Measurements from ENCODE around the gene NSUN6. TPM values are rescaled to one million over a fixed set of nuclear protein-coding genes. Genes with fewer than 3 reads are reported as not detected.
A peak's percentile ranks its signal among the peaks of the same experiment; 100 is the strongest.

Gene NSUN6
- total and polyA plus RNA-seq, 2 donors (not counting 1 experiment from before 2014, with no cell fraction given) = 4.2 to 9.4 TPM

DNA sequence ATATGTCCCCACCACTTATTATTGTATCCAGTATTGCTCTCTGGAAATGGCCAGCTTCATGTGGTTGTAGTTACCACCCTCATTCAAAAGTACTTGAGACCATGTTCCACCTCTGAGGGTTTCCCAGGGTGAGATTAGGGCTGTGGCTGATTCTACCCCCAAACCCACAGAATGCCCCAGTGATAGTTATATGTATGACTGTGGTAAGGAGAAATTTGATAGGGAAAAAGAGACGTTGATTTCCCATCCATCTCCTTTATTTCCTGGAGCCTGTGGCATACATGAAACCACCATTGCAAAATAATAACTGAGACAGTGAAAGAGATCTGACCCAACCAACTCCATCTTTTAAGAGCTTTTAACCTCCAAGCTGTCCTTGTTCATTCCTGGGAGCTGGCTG, 33.0 kb upstream of the NSUN6 start:
- Histone ChIP-seq H3K79me2 (ENCODE audit: control insufficient read depth, insufficient read depth, low read length) (no peaks in the 10 kb centered on the region), H3K27me3 (ENCODE audit: control insufficient read depth, insufficient read depth, low read length) (no peaks in the 10 kb centered on the region), H3K9me3 (ENCODE audit: control insufficient read depth, insufficient read depth, low read depth, low read length) (no peaks in the 10 kb centered on the region), H3K27ac (ENCODE audit: insufficient read depth, low read length) (no peak overlapping the region), H3K9ac (ENCODE audit: insufficient read depth, low read length) (no peak overlapping the region), H3K4me3 (replicated peaks in 1 of 4; ENCODE audit: control extremely low read depth in 1 of 4, insufficient read depth in 1 of 4, low read depth in 3 of 4, low read length in 4 of 4) (no peak overlapping the region), H2AFZ (ENCODE audit: low read length) (no peak overlapping the region), H3K4me2 (ENCODE audit: extremely low read depth, insufficient read depth, low read length) (no peak overlapping the region), H3K36me3 (ENCODE audit: control insufficient read depth, insufficient read depth, low read length) (no peaks in the 10 kb centered on the region), H3K4me1 (ENCODE audit: control insufficient read depth, extremely low read depth, insufficient read depth, low read length) (peaks cover 9% of the 10 kb centered on the region), H4K20me1 (ENCODE audit: control insufficient read depth, extremely low read depth, insufficient read depth, low read length) (no peaks in the 10 kb centered on the region)
- no peak for TF ChIP-seq EZH2 (IDR thresholded peaks at IDR 0.05; ENCODE audit: low read length, missing control alignments)
- TF ChIP-seq, protein P1, sequence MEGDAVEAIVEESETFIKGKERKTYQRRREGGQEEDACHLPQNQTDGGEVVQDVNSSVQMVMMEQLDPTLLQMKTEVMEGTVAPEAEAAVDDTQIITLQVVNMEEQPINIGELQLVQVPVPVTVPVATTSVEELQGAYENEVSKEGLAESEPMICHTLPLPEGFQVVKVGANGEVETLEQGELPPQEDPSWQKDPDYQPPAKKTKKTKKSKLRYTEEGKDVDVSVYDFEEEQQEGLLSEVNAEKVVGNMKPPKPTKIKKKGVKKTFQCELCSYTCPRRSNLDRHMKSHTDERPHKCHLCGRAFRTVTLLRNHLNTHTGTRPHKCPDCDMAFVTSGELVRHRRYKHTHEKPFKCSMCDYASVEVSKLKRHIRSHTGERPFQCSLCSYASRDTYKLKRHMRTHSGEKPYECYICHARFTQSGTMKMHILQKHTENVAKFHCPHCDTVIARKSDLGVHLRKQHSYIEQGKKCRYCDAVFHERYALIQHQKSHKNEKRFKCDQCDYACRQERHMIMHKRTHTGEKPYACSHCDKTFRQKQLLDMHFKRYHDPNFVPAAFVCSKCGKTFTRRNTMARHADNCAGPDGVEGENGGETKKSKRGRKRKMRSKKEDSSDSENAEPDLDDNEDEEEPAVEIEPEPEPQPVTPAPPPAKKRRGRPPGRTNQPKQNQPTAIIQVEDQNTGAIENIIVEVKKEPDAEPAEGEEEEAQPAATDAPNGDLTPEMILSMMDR (conservative IDR thresholded peaks at IDR 0.05 in 1 of 2, IDR thresholded peaks at IDR 0.05 in 1 of 2; ENCODE audit: low read depth in 1 of 2, low read length in 2 of 2) = no peak
- DNase-seq (ENCODE audit: low read depth in 2 of 2) = peak in 1 of 2 donors; percentile 69

DNA sequence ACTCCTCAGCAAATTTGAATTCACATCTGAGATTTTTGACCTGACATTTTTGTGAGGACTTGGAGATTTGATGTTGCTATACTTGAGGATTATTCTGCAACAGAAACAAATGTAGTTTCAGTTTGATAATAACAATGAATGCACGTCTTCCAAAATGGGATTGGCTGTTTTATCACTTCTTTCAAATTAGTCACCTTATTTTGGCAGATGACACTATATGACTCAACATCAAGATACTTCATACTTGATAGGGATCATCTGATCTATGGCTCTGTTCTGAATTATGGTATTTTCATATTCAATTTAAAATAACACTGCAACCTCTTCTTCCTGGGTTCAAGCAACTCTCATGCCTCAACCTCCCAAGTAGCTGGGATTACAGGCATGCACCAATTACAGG, 32.0 kb upstream of the NSUN6 start:
- H3K4me1 ChIP-seq (ENCODE audit: control insufficient read depth, extremely low read depth, insufficient read depth, low read length) = peaks cover 9% of the 10 kb centered on the region
- no peaks in the 10 kb centered on the region for H3K79me2 ChIP-seq (ENCODE audit: control insufficient read depth, insufficient read depth, low read length)
- no peak overlapping the region for H3K4me3 ChIP-seq (replicated peaks in 1 of 4; ENCODE audit: control extremely low read depth in 1 of 4, insufficient read depth in 1 of 4, low read depth in 3 of 4, low read length in 4 of 4)
- no peak overlapping the region for H3K27ac ChIP-seq (ENCODE audit: insufficient read depth, low read length)
- H3K9ac ChIP-seq (ENCODE audit: insufficient read depth, low read length) = no peak overlapping the region
- no peak for TF ChIP-seq EZH2 (IDR thresholded peaks at IDR 0.05; ENCODE audit: low read length, missing control alignments)
- TF ChIP-seq, protein P1 (conservative IDR thresholded peaks at IDR 0.05 in 1 of 2, IDR thresholded peaks at IDR 0.05 in 1 of 2; ENCODE audit: low read depth in 1 of 2, low read length in 2 of 2) = no peak
- no peaks in the 10 kb centered on the region for H3K27me3 ChIP-seq (ENCODE audit: control insufficient read depth, insufficient read depth, low read length)
- H3K9me3 ChIP-seq (ENCODE audit: control insufficient read depth, insufficient read depth, low read depth, low read length) = no peaks in the 10 kb centered on the region
- no peaks in the 10 kb centered on the region for H4K20me1 ChIP-seq (ENCODE audit: control insufficient read depth, extremely low read depth, insufficient read depth, low read length)
- peak; percentile 51 to 78 for DNase-seq (ENCODE audit: low read depth in 2 of 2)
- H2AFZ ChIP-seq (ENCODE audit: low read length) = no peak overlapping the region
- H3K36me3 ChIP-seq (ENCODE audit: control insufficient read depth, insufficient read depth, low read length) = no peaks in the 10 kb centered on the region
- H3K4me2 ChIP-seq (ENCODE audit: extremely low read depth, insufficient read depth, low read length) = peak overlapping the region; percentile 19

- H3K27ac ChIP-seq (ENCODE audit: insufficient read depth, low read length) = no peak overlapping the region
- H3K4me1 ChIP-seq (ENCODE audit: control insufficient read depth, extremely low read depth, insufficient read depth, low read length) = peaks cover 9% of the 10 kb centered on the region
- no peaks in the 10 kb centered on the region for H3K27me3 ChIP-seq (ENCODE audit: control insufficient read depth, insufficient read depth, low read length)
- H2AFZ ChIP-seq (ENCODE audit: low read length) = no peak overlapping the region
- TF ChIP-seq EZH2 (IDR thresholded peaks at IDR 0.05; ENCODE audit: low read length, missing control alignments) = no peak
- TF ChIP-seq, protein P1 (conservative IDR thresholded peaks at IDR 0.05 in 1 of 2, IDR thresholded peaks at IDR 0.05 in 1 of 2; ENCODE audit: low read depth in 1 of 2, low read length in 2 of 2) = no peak
- no peaks in the 10 kb centered on the region for H3K9me3 ChIP-seq (ENCODE audit: control insufficient read depth, insufficient read depth, low read depth, low read length)
- no peaks in the 10 kb centered on the region for H3K36me3 ChIP-seq (ENCODE audit: control insufficient read depth, insufficient read depth, low read length)
- H4K20me1 ChIP-seq (ENCODE audit: control insufficient read depth, extremely low read depth, insufficient read depth, low read length) = no peaks in the 10 kb centered on the region
- no peak overlapping the region for H3K4me2 ChIP-seq (ENCODE audit: extremely low read depth, insufficient read depth, low read length)
- H3K9ac ChIP-seq (ENCODE audit: insufficient read depth, low read length) = no peak overlapping the region
- no peak overlapping the region for H3K4me3 ChIP-seq (replicated peaks in 1 of 4; ENCODE audit: control extremely low read depth in 1 of 4, insufficient read depth in 1 of 4, low read depth in 3 of 4, low read length in 4 of 4)
- no peaks in the 10 kb centered on the region for H3K79me2 ChIP-seq (ENCODE audit: control insufficient read depth, insufficient read depth, low read length)
- peak in 1 of 2 donors; percentile 87 for DNase-seq (ENCODE audit: low read depth in 2 of 2)
Observed at GRCh38 chr10:18681971-18682411, 30.6 kb upstream of the NSUN6 start.

Data from fibroblast of lung (primary cell).